Stimulated activated CD8-positive, alpha-beta memory T cell treated with anti-CD3 and anti-CD28 coated beads, Interleukin-12 subunit alpha, Interleukin-12 subunit beta, amount 100 ng/mL, for 4 hours (primary cell): ENCODE measurements around the gene ADIG.

ENCODE experiments used
- DNase-seq: peaks from one replicate; pipeline ENCODE4 v3.0.0-alpha.2; 2020; ENCODE audit warnings: low read depth

Gene ADIG

GRCh38 chr20:38581013-38581412 is at the start of gene ADIG:
TSS of gene ADIG (plus strand) at chr20:38581197. CDS start at chr20:38581251, 54 bp downstream.
- DNase-seq: no peak

GRCh38 chr20:38534756-38535155 is 46.2 kb upstream of the ADIG start:
- DNase-seq: no peak

GRCh38 chr20:38536310-38536709 is 44.7 kb upstream of the ADIG start:
- no peak for DNase-seq

GRCh38 chr20:38537176-38537575 is 43.8 kb upstream of the ADIG start:
- no peak for DNase-seq

GRCh38 chr20:38538789-38539188 is 42.2 kb upstream of the ADIG start:
- no peak for DNase-seq

- no peak for DNase-seq
Measured at GRCh38 chr20:38543014-38543906, 37.7 kb upstream of the ADIG start.

GRCh38 chr20:38545771-38546170 is 35.2 kb upstream of the ADIG start:
- DNase-seq: no peak

- no peak for DNase-seq
Measured at GRCh38 chr20:38547288-38548085, 33.5 kb upstream of the ADIG start.

- no peak for DNase-seq
Measured at GRCh38 chr20:38548356-38549083, 32.5 kb upstream of the ADIG start.

GRCh38 chr20:38550274-38550673 is 30.7 kb upstream of the ADIG start:
- DNase-seq: no peak

- DNase-seq: no peak
Measured at GRCh38 chr20:38551056-38551626, 29.9 kb upstream of the ADIG start.

GRCh38 chr20:38554986-38555385 is 26.0 kb upstream of the ADIG start:
- DNase-seq: no peak

- DNase-seq: no peak
Measured at GRCh38 chr20:38555395-38555794, 25.6 kb upstream of the ADIG start.

GRCh38 chr20:38557174-38557573 is 23.8 kb upstream of the ADIG start:
- no peak for DNase-seq

GRCh38 chr20:38558596-38559360 is 22.2 kb upstream of the ADIG start:
- no peak for DNase-seq

- DNase-seq: no peak
Measured at GRCh38 chr20:38559764-38560163, 21.2 kb upstream of the ADIG start.

GRCh38 chr20:38563802-38564431 is 17.1 kb upstream of the ADIG start:
- no peak for DNase-seq

GRCh38 chr20:38564680-38565079 is 16.3 kb upstream of the ADIG start:
- no peak for DNase-seq

- DNase-seq: no peak
Measured at GRCh38 chr20:38566036-38566598, 14.9 kb upstream of the ADIG start.

- no peak for DNase-seq
Measured at GRCh38 chr20:38569747-38570525, 11.1 kb upstream of the ADIG start.
